ENCODE results near the gene TEP1. TPM values are rescaled to one million over a fixed set of nuclear protein-coding genes. Genes with fewer than 3 reads are reported as not detected.

The TEP1 gene
- total and polyA plus RNA-seq, 10 of the 15 experiments (the other 5 are each of a cell fraction or from before 2014, with no cell fraction given) = 3.3 to 29.7 (median 16.8) TPM

DNA sequence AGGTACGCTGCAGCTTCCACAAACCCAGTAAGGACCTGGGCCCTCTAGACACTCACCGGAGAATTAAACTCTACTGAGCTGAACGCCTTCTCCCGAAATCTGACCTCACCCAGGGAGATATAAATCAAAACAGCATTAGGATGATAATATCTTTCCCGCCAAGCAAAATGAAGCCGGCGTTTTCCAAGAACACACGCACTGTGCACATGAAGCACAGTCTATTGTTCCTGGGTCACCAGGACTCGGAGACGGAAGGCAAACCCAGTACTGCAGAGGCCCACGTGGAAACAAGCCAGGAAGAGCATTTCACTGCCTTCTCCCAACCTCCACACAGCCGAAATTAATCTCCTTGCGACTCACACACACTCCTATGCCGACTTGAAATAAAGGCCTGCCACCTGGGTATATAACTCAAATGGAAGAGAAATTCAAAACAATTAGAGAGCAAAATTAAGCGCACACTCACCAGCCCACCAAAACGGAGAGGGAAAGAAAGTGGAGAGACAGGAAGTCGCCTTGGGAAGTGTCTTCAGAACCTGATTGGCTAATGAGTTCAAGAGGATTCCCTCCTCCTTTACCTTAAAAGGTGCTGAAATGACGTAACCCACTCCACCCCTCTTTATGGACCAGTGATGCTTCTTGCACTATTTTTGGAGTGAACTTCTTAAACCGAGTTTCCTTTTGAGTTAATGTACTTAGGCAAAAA, 80.4 kb downstream of the TEP1 start, which contains the start of gene CCNB1IP1 (continued):
- TF ChIP-seq, protein P1, sequence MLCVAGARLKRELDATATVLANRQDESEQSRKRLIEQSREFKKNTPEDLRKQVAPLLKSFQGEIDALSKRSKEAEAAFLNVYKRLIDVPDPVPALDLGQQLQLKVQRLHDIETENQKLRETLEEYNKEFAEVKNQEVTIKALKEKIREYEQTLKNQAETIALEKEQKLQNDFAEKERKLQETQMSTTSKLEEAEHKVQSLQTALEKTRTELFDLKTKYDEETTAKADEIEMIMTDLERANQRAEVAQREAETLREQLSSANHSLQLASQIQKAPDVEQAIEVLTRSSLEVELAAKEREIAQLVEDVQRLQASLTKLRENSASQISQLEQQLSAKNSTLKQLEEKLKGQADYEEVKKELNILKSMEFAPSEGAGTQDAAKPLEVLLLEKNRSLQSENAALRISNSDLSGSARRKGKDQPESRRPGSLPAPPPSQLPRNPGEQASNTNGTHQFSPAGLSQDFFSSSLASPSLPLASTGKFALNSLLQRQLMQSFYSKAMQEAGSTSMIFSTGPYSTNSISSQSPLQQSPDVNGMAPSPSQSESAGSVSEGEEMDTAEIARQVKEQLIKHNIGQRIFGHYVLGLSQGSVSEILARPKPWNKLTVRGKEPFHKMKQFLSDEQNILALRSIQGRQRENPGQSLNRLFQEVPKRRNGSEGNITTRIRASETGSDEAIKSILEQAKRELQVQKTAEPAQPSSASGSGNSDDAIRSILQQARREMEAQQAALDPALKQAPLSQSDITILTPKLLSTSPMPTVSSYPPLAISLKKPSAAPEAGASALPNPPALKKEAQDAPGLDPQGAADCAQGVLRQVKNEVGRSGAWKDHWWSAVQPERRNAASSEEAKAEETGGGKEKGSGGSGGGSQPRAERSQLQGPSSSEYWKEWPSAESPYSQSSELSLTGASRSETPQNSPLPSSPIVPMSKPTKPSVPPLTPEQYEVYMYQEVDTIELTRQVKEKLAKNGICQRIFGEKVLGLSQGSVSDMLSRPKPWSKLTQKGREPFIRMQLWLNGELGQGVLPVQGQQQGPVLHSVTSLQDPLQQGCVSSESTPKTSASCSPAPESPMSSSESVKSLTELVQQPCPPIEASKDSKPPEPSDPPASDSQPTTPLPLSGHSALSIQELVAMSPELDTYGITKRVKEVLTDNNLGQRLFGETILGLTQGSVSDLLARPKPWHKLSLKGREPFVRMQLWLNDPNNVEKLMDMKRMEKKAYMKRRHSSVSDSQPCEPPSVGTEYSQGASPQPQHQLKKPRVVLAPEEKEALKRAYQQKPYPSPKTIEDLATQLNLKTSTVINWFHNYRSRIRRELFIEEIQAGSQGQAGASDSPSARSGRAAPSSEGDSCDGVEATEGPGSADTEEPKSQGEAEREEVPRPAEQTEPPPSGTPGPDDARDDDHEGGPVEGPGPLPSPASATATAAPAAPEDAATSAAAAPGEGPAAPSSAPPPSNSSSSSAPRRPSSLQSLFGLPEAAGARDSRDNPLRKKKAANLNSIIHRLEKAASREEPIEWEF (IDR thresholded peaks at IDR 0.05; ENCODE audit: insufficient replicate concordance, low read depth, low read length) = no peak
- TF ChIP-seq STAT3 (IDR thresholded peaks at IDR 0.05; ENCODE audit: low read depth, low read length) (peak; percentile 69; the same call in 1 of the 2 replicates), BACH1 (IDR thresholded peaks at IDR 0.05; ENCODE audit: borderline replicate concordance) (no peak), RBBP5 (conservative IDR thresholded peaks at IDR 0.05) (no peak), POLR2A (IDR thresholded peaks at IDR 0.05; ENCODE audit: low read depth, low read length) (peak; percentile 56; the same call in 1 of the 2 replicates), REST (IDR thresholded peaks at IDR 0.05; ENCODE audit: low read depth, low read length) (no peak), SMARCA5 (IDR thresholded peaks at IDR 0.05) (0 out of 2 replicates have a peak, but pooled peaks have one; percentile 10), CEBPB (IDR thresholded peaks at IDR 0.05; ENCODE audit: borderline replicate concordance in 1 of 2, low read depth in 2 of 2, low read length in 2 of 2) (no peak), TCF12 (IDR thresholded peaks at IDR 0.05; ENCODE audit: low read depth, low read length) (no peak), RFX5 (IDR thresholded peaks at IDR 0.05; ENCODE audit: low read depth, low read length) (peak; percentile 49; the same call in 1 of the 2 replicates), IRF4 (IDR thresholded peaks at IDR 0.05; ENCODE audit: low read depth, low read length) (0 out of 2 replicates have a peak, but pooled peaks have one; percentile 23), ASH2L (IDR thresholded peaks at IDR 0.05; ENCODE audit: borderline replicate concordance, low read depth) (no peak), GABPA (IDR thresholded peaks at IDR 0.05; ENCODE audit: low read depth) (peak; percentile 63; the same call in 1 of the 2 replicates), MTA2 (IDR thresholded peaks at IDR 0.05; ENCODE audit: low read depth) (peak; percentile 39; the same call in 1 of the 2 replicates), DPF2 (IDR thresholded peaks at IDR 0.05) (no peak), SREBF2 (IDR thresholded peaks at IDR 0.05; ENCODE audit: low read length) (no peak), MAX (IDR thresholded peaks at IDR 0.05; ENCODE audit: low read depth, low read length) (0 out of 2 replicates have a peak, but pooled peaks have one; percentile 6), ATF7 (IDR thresholded peaks at IDR 0.05; ENCODE audit: low read depth) (peak; percentile 99), JUND (IDR thresholded peaks at IDR 0.05; ENCODE audit: low read depth, low read length) (peak; percentile 60; the same call in 1 of the 2 replicates), RAD21 (IDR thresholded peaks at IDR 0.05; ENCODE audit: insufficient read depth, low read depth, low read length) (no peak)
- TF ChIP-seq, protein P2, sequence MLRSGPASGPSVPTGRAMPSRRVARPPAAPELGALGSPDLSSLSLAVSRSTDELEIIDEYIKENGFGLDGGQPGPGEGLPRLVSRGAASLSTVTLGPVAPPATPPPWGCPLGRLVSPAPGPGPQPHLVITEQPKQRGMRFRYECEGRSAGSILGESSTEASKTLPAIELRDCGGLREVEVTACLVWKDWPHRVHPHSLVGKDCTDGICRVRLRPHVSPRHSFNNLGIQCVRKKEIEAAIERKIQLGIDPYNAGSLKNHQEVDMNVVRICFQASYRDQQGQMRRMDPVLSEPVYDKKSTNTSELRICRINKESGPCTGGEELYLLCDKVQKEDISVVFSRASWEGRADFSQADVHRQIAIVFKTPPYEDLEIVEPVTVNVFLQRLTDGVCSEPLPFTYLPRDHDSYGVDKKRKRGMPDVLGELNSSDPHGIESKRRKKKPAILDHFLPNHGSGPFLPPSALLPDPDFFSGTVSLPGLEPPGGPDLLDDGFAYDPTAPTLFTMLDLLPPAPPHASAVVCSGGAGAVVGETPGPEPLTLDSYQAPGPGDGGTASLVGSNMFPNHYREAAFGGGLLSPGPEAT (IDR thresholded peaks at IDR 0.05; ENCODE audit: low read depth) = peak; percentile 83
